Testis (tissue), 2 donors: ENCODE data around the gene TP53I11.

Source experiments
- CTCF ChIP-seq, 3 experiments: fragments of 450-650 bp in 2 of 3; fragments of 200-600 bp in 1 of 3; sonication (generic) in 1 of 3; IDR thresholded peaks; one replicate each; pipeline ENCODE4 v1.5.1; 2016 to 2019; ENCODE audit warnings: antibody characterized with exemption in 3 of 3, mild to moderate bottlenecking in 2 of 3, moderate library complexity in 1 of 3
- POLR2A ChIP-seq: fragments of 450-650 bp; IDR thresholded peaks from one replicate; pipeline ENCODE4 v1.6.1; 2017; ENCODE audit warnings: antibody characterized with exemption, mild to moderate bottlenecking, moderate library complexity

- no peak for TF ChIP-seq CTCF (IDR thresholded peaks at IDR 0.05)
- TF ChIP-seq POLR2A, result no peak
Observed at GRCh38 chr11:44994753-44995152, 44.1 kb upstream of the TP53I11 start.
